Activated T-cell treated with anti-CD3 and anti-CD28 coated beads, Interleukin-2, amount 50 U/mL, for 24 hours (primary cell): ENCODE data around the gene MTSS2.

Experiments used
- DNase-seq: peaks from one replicate; pipeline ENCODE4 v3.0.0-alpha.2; 2020
- H3K27ac Mint-ChIP-seq: 2 replicates; pipeline ENCODE4 v1.8.0; 2020; ENCODE audit warnings: mild to moderate bottlenecking, mixed read lengths
- H3K27me3 Mint-ChIP-seq: 2 replicates; pipeline ENCODE4 v1.8.0; 2020; ENCODE audit warnings: mixed read lengths
- H3K36me3 Mint-ChIP-seq: 2 replicates; pipeline ENCODE4 v1.8.0; 2020; ENCODE audit warnings: low read depth, mixed read lengths
- H3K4me1 Mint-ChIP-seq: 2 replicates; pipeline ENCODE4 v1.8.0; 2020; ENCODE audit warnings: low read depth, mixed read lengths
- H3K4me3 Mint-ChIP-seq: 2 replicates; pipeline ENCODE4 v1.8.0; 2020; ENCODE audit warnings: mild to moderate bottlenecking, moderate library complexity, mixed read lengths
- H3K9me3 Mint-ChIP-seq: 2 replicates; pipeline ENCODE4 v1.8.0; 2020; ENCODE audit warnings: mixed read lengths

The MTSS2 gene

GRCh38 chr16:70709457-70709856 is 23.6 kb upstream of the MTSS2 start:
- H3K36me3 Mint-ChIP-seq, result peaks cover 33% of the 10 kb centered on the region
- H3K4me3 Mint-ChIP-seq, result no peak overlapping the region
- peaks cover 2% of the 10 kb centered on the region for H3K4me1 Mint-ChIP-seq
- H3K27ac Mint-ChIP-seq, result no peak overlapping the region
- H3K9me3 Mint-ChIP-seq, result no peaks in the 10 kb centered on the region
- no peaks in the 10 kb centered on the region for H3K27me3 Mint-ChIP-seq
- no peak for DNase-seq

GRCh38 chr16:70708366-70709246 is 22.8 kb upstream of the MTSS2 start:
- no peaks in the 10 kb centered on the region for H3K9me3 Mint-ChIP-seq
- DNase-seq, result no peak
- H3K4me3 Mint-ChIP-seq, result no peak overlapping the region
- no peak overlapping the region for H3K27ac Mint-ChIP-seq
- peaks cover 33% of the 10 kb centered on the region for H3K36me3 Mint-ChIP-seq
- no peaks in the 10 kb centered on the region for H3K27me3 Mint-ChIP-seq
- peaks cover 2% of the 10 kb centered on the region for H3K4me1 Mint-ChIP-seq

- H3K9me3 Mint-ChIP-seq, result no peaks in the 10 kb centered on the region
- H3K36me3 Mint-ChIP-seq, result peaks cover 26% of the 10 kb centered on the region
- H3K27ac Mint-ChIP-seq, result no peak overlapping the region
- no peak overlapping the region for H3K4me3 Mint-ChIP-seq
- no peak for DNase-seq
- peaks cover 2% of the 10 kb centered on the region for H3K4me1 Mint-ChIP-seq
- no peaks in the 10 kb centered on the region for H3K27me3 Mint-ChIP-seq
Observed at GRCh38 chr16:70706948-70707465, 21.2 kb upstream of the MTSS2 start.

- H3K4me1 Mint-ChIP-seq, result no peaks in the 10 kb centered on the region
- H3K27ac Mint-ChIP-seq, result no peak overlapping the region
- H3K4me3 Mint-ChIP-seq, result no peak overlapping the region
- no peaks in the 10 kb centered on the region for H3K9me3 Mint-ChIP-seq
- H3K36me3 Mint-ChIP-seq, result peaks cover 14% of the 10 kb centered on the region
- no peak for DNase-seq
- no peaks in the 10 kb centered on the region for H3K27me3 Mint-ChIP-seq
Observed at GRCh38 chr16:70705056-70705455, 19.2 kb upstream of the MTSS2 start.

GRCh38 chr16:70704586-70704985 is 18.7 kb upstream of the MTSS2 start:
- peaks cover 19% of the 10 kb centered on the region for H3K36me3 Mint-ChIP-seq
- H3K4me3 Mint-ChIP-seq, result no peak overlapping the region
- no peaks in the 10 kb centered on the region for H3K9me3 Mint-ChIP-seq
- no peaks in the 10 kb centered on the region for H3K4me1 Mint-ChIP-seq
- H3K27ac Mint-ChIP-seq, result no peak overlapping the region
- no peak for DNase-seq
- no peaks in the 10 kb centered on the region for H3K27me3 Mint-ChIP-seq

- Mint-ChIP-seq H3K4me1 (peaks cover 3% of the 10 kb centered on the region), H3K27ac (no peak overlapping the region), H3K27me3 (no peaks in the 10 kb centered on the region), H3K4me3 (no peak overlapping the region), H3K36me3 (peaks cover 24% of the 10 kb centered on the region), H3K9me3 (no peaks in the 10 kb centered on the region)
- DNase-seq, result no peak
Observed at GRCh38 chr16:70703835-70704381, 18.1 kb upstream of the MTSS2 start.

GRCh38 chr16:70703041-70703834 is 17.4 kb upstream of the MTSS2 start:
- Mint-ChIP-seq H3K9me3 (no peaks in the 10 kb centered on the region), H3K36me3 (peaks cover 23% of the 10 kb centered on the region), H3K27ac (no peak overlapping the region), H3K27me3 (no peaks in the 10 kb centered on the region), H3K4me3 (no peak overlapping the region), H3K4me1 (peaks cover 3% of the 10 kb centered on the region)
- no peak for DNase-seq

GRCh38 chr16:70702624-70703023 is 16.8 kb upstream of the MTSS2 start:
- no peaks in the 10 kb centered on the region for H3K9me3 Mint-ChIP-seq
- H3K27ac Mint-ChIP-seq, result no peak overlapping the region
- H3K27me3 Mint-ChIP-seq, result no peaks in the 10 kb centered on the region
- peaks cover 7% of the 10 kb centered on the region for H3K4me1 Mint-ChIP-seq
- peaks cover 24% of the 10 kb centered on the region for H3K36me3 Mint-ChIP-seq
- no peak for DNase-seq
- H3K4me3 Mint-ChIP-seq, result no peak overlapping the region

- no peak overlapping the region for H3K27ac Mint-ChIP-seq
- no peak overlapping the region for H3K4me3 Mint-ChIP-seq
- no peaks in the 10 kb centered on the region for H3K27me3 Mint-ChIP-seq
- H3K36me3 Mint-ChIP-seq, result peaks cover 25% of the 10 kb centered on the region
- no peak for DNase-seq
- H3K9me3 Mint-ChIP-seq, result no peaks in the 10 kb centered on the region
- H3K4me1 Mint-ChIP-seq, result peaks cover 10% of the 10 kb centered on the region
Observed at GRCh38 chr16:70701998-70702397, 16.1 kb upstream of the MTSS2 start.

GRCh38 chr16:70701596-70701995 is 15.7 kb upstream of the MTSS2 start:
- no peak overlapping the region for H3K4me3 Mint-ChIP-seq
- H3K27me3 Mint-ChIP-seq, result no peaks in the 10 kb centered on the region
- no peak for DNase-seq
- no peaks in the 10 kb centered on the region for H3K9me3 Mint-ChIP-seq
- no peak overlapping the region for H3K27ac Mint-ChIP-seq
- H3K36me3 Mint-ChIP-seq, result peaks cover 27% of the 10 kb centered on the region
- H3K4me1 Mint-ChIP-seq, result peaks cover 14% of the 10 kb centered on the region

GRCh38 chr16:70701036-70701435 is 15.2 kb upstream of the MTSS2 start:
- Mint-ChIP-seq H3K27ac (no peak overlapping the region), H3K27me3 (no peaks in the 10 kb centered on the region), H3K9me3 (no peaks in the 10 kb centered on the region), H3K4me1 (peaks cover 18% of the 10 kb centered on the region), H3K4me3 (no peak overlapping the region), H3K36me3 (peaks cover 27% of the 10 kb centered on the region)
- DNase-seq, result no peak

GRCh38 chr16:70700101-70701020 is 14.5 kb upstream of the MTSS2 start:
- Mint-ChIP-seq H3K4me3 (no peak overlapping the region), H3K36me3 (peaks cover 31% of the 10 kb centered on the region), H3K9me3 (no peaks in the 10 kb centered on the region), H3K27ac (no peak overlapping the region), H3K4me1 (peaks cover 25% of the 10 kb centered on the region), H3K27me3 (no peaks in the 10 kb centered on the region)
- DNase-seq, result no peak

GRCh38 chr16:70699696-70700095 is 13.8 kb upstream of the MTSS2 start:
- no peak overlapping the region for H3K27ac Mint-ChIP-seq
- no peaks in the 10 kb centered on the region for H3K9me3 Mint-ChIP-seq

GRCh38 chr16:70698901-70699300 is 13.0 kb upstream of the MTSS2 start:
- H3K4me3 Mint-ChIP-seq, result no peak overlapping the region
- H3K36me3 Mint-ChIP-seq, result peaks cover 34% of the 10 kb centered on the region
- H3K9me3 Mint-ChIP-seq, result no peaks in the 10 kb centered on the region
- no peak overlapping the region for H3K27ac Mint-ChIP-seq
- no peak for DNase-seq
- peaks cover 26% of the 10 kb centered on the region for H3K4me1 Mint-ChIP-seq
- H3K27me3 Mint-ChIP-seq, result no peaks in the 10 kb centered on the region

More at GRCh38 chr16:70699696-70700095, 13.8 kb upstream of the MTSS2 start:
- Mint-ChIP-seq H3K4me1 (peaks cover 26% of the 10 kb centered on the region), H3K36me3 (peaks cover 33% of the 10 kb centered on the region), H3K27me3 (no peaks in the 10 kb centered on the region), H3K4me3 (no peak overlapping the region)
- DNase-seq, result no peak
